GM12891 (cell line): Measurements from ENCODE around the gene LRRC30.

Source experiments
- POLR2A ChIP-seq: IDR thresholded peaks from 2 replicates; pipeline ENCODE4 v1.6.1; 2011; ENCODE audit warnings: low read depth, low read length, control low read depth
- SPI1 ChIP-seq: IDR thresholded peaks from 2 replicates; pipeline ENCODE4 v1.6.1; 2011; ENCODE audit warnings: low read depth, low read length, control low read depth
- TAF1 ChIP-seq: IDR thresholded peaks from 2 replicates; pipeline ENCODE4 v1.6.1; 2011; ENCODE audit warnings: low read depth, low read length, control low read depth

GRCh38 chr18:7256618-7257425 is 25.9 kb downstream of the LRRC30 start:
- TF ChIP-seq TAF1 (no peak), POLR2A (no peak), SPI1 (no peak)
